ENCODE results near the gene THOC7.

THOC7 gene

GRCh38 chr3:63809607-63810006 lies 54.0 kb downstream of the THOC7 start:
- no peaks in the 10 kb centered on the region for H3K4me1 ChIP-seq (ENCODE audit: control insufficient read depth in 2 of 2, insufficient read depth in 2 of 2, low read length in 2 of 2)
- H3K27me3 ChIP-seq (ENCODE audit: control insufficient read depth in 2 of 2, insufficient read depth in 2 of 2, low read length in 2 of 2) = no peaks in the 10 kb centered on the region
- no peaks in the 10 kb centered on the region for H3K9me3 ChIP-seq (ENCODE audit: control insufficient read depth in 2 of 2, low read length in 2 of 2)
- no peak overlapping the region for H3K9ac ChIP-seq (ENCODE audit: low read depth in 1 of 2, low read length in 2 of 2)
- H3K27ac ChIP-seq (ENCODE audit: low read depth in 2 of 2, low read length in 2 of 2) = no peak overlapping the region
- H3K4me3 ChIP-seq (ENCODE audit: low read length in 2 of 2) = no peak overlapping the region
- H3K36me3 ChIP-seq (ENCODE audit: control insufficient read depth in 2 of 2, insufficient read depth in 2 of 2, low read length in 2 of 2) = no peaks in the 10 kb centered on the region

- H3K4me1 ChIP-seq (ENCODE audit: control insufficient read depth in 2 of 2, insufficient read depth in 2 of 2, low read length in 2 of 2) = no peaks in the 10 kb centered on the region
- no peaks in the 10 kb centered on the region for H3K27me3 ChIP-seq (ENCODE audit: control insufficient read depth in 2 of 2, insufficient read depth in 2 of 2, low read length in 2 of 2)
- H3K9me3 ChIP-seq (ENCODE audit: control insufficient read depth in 2 of 2, low read length in 2 of 2) = no peaks in the 10 kb centered on the region
- H3K4me3 ChIP-seq (ENCODE audit: low read length in 2 of 2) = no peak overlapping the region
- no peaks in the 10 kb centered on the region for H3K36me3 ChIP-seq (ENCODE audit: control insufficient read depth in 2 of 2, insufficient read depth in 2 of 2, low read length in 2 of 2)
- no peak overlapping the region for H3K27ac ChIP-seq (ENCODE audit: low read depth in 2 of 2, low read length in 2 of 2)
- no peak overlapping the region for H3K9ac ChIP-seq (ENCODE audit: low read depth in 1 of 2, low read length in 2 of 2)
Measured at GRCh38 chr3:63808633-63809032, 55.0 kb downstream of the THOC7 start.

- Histone ChIP-seq H3K9me3 (ENCODE audit: control insufficient read depth in 2 of 2, low read length in 2 of 2) (no peaks in the 10 kb centered on the region), H3K9ac (ENCODE audit: low read depth in 1 of 2, low read length in 2 of 2) (no peak overlapping the region), H3K27me3 (ENCODE audit: control insufficient read depth in 2 of 2, insufficient read depth in 2 of 2, low read length in 2 of 2) (no peaks in the 10 kb centered on the region), H3K27ac (ENCODE audit: low read depth in 2 of 2, low read length in 2 of 2) (no peak overlapping the region), H3K4me1 (ENCODE audit: control insufficient read depth in 2 of 2, insufficient read depth in 2 of 2, low read length in 2 of 2) (no peaks in the 10 kb centered on the region), H3K4me3 (ENCODE audit: low read length in 2 of 2) (no peak overlapping the region), H3K36me3 (ENCODE audit: control insufficient read depth in 2 of 2, insufficient read depth in 2 of 2, low read length in 2 of 2) (no peaks in the 10 kb centered on the region)
Measured at GRCh38 chr3:63807961-63808565, 55.5 kb downstream of the THOC7 start.

GRCh38 chr3:63803911-63804310 lies 59.7 kb downstream of the THOC7 start:
- Histone ChIP-seq H3K36me3 (ENCODE audit: control insufficient read depth in 2 of 2, insufficient read depth in 2 of 2, low read length in 2 of 2) (no peaks in the 10 kb centered on the region), H3K27ac (ENCODE audit: low read depth in 2 of 2, low read length in 2 of 2) (no peak overlapping the region), H3K4me3 (ENCODE audit: low read length in 2 of 2) (no peak overlapping the region), H3K9ac (ENCODE audit: low read depth in 1 of 2, low read length in 2 of 2) (no peak overlapping the region), H3K4me1 (ENCODE audit: control insufficient read depth in 2 of 2, insufficient read depth in 2 of 2, low read length in 2 of 2) (no peaks in the 10 kb centered on the region), H3K27me3 (ENCODE audit: control insufficient read depth in 2 of 2, insufficient read depth in 2 of 2, low read length in 2 of 2) (no peaks in the 10 kb centered on the region), H3K9me3 (ENCODE audit: control insufficient read depth in 2 of 2, low read length in 2 of 2) (no peaks in the 10 kb centered on the region)

- H3K4me1 ChIP-seq (ENCODE audit: control insufficient read depth in 2 of 2, insufficient read depth in 2 of 2, low read length in 2 of 2) = no peaks in the 10 kb centered on the region
- no peaks in the 10 kb centered on the region for H3K36me3 ChIP-seq (ENCODE audit: control insufficient read depth in 2 of 2, insufficient read depth in 2 of 2, low read length in 2 of 2)
- H3K27me3 ChIP-seq (ENCODE audit: control insufficient read depth in 2 of 2, insufficient read depth in 2 of 2, low read length in 2 of 2) = no peaks in the 10 kb centered on the region
- no peak overlapping the region for H3K27ac ChIP-seq (ENCODE audit: low read depth in 2 of 2, low read length in 2 of 2)
- no peak overlapping the region for H3K4me3 ChIP-seq (ENCODE audit: low read length in 2 of 2)
- no peaks in the 10 kb centered on the region for H3K9me3 ChIP-seq (ENCODE audit: control insufficient read depth in 2 of 2, low read length in 2 of 2)
- H3K9ac ChIP-seq (ENCODE audit: low read depth in 1 of 2, low read length in 2 of 2) = no peak overlapping the region
Measured at GRCh38 chr3:63800097-63800496, 63.5 kb downstream of the THOC7 start.

GRCh38 chr3:63798949-63799348 lies 64.7 kb downstream of the THOC7 start:
- Histone ChIP-seq H3K36me3 (ENCODE audit: control insufficient read depth in 2 of 2, insufficient read depth in 2 of 2, low read length in 2 of 2) (no peaks in the 10 kb centered on the region), H3K4me1 (ENCODE audit: control insufficient read depth in 2 of 2, insufficient read depth in 2 of 2, low read length in 2 of 2) (no peaks in the 10 kb centered on the region), H3K27me3 (ENCODE audit: control insufficient read depth in 2 of 2, insufficient read depth in 2 of 2, low read length in 2 of 2) (no peaks in the 10 kb centered on the region), H3K9me3 (ENCODE audit: control insufficient read depth in 2 of 2, low read length in 2 of 2) (no peaks in the 10 kb centered on the region), H3K4me3 (ENCODE audit: low read length in 2 of 2) (no peak overlapping the region), H3K9ac (ENCODE audit: low read depth in 1 of 2, low read length in 2 of 2) (no peak overlapping the region), H3K27ac (ENCODE audit: low read depth in 2 of 2, low read length in 2 of 2) (no peak overlapping the region)

GRCh38 chr3:63798544-63798943 lies 65.1 kb downstream of the THOC7 start:
- Histone ChIP-seq H3K27me3 (ENCODE audit: control insufficient read depth in 2 of 2, insufficient read depth in 2 of 2, low read length in 2 of 2) (no peaks in the 10 kb centered on the region), H3K9ac (ENCODE audit: low read depth in 1 of 2, low read length in 2 of 2) (no peak overlapping the region), H3K36me3 (ENCODE audit: control insufficient read depth in 2 of 2, insufficient read depth in 2 of 2, low read length in 2 of 2) (no peaks in the 10 kb centered on the region), H3K4me3 (ENCODE audit: low read length in 2 of 2) (no peak overlapping the region), H3K4me1 (ENCODE audit: control insufficient read depth in 2 of 2, insufficient read depth in 2 of 2, low read length in 2 of 2) (no peaks in the 10 kb centered on the region), H3K27ac (ENCODE audit: low read depth in 2 of 2, low read length in 2 of 2) (no peak overlapping the region), H3K9me3 (ENCODE audit: control insufficient read depth in 2 of 2, low read length in 2 of 2) (no peaks in the 10 kb centered on the region)

- Histone ChIP-seq H3K9ac (ENCODE audit: low read depth in 1 of 2, low read length in 2 of 2) (no peak overlapping the region), H3K27me3 (ENCODE audit: control insufficient read depth in 2 of 2, insufficient read depth in 2 of 2, low read length in 2 of 2) (no peaks in the 10 kb centered on the region), H3K4me1 (ENCODE audit: control insufficient read depth in 2 of 2, insufficient read depth in 2 of 2, low read length in 2 of 2) (no peaks in the 10 kb centered on the region), H3K4me3 (ENCODE audit: low read length in 2 of 2) (no peak overlapping the region), H3K9me3 (ENCODE audit: control insufficient read depth in 2 of 2, low read length in 2 of 2) (no peaks in the 10 kb centered on the region), H3K36me3 (ENCODE audit: control insufficient read depth in 2 of 2, insufficient read depth in 2 of 2, low read length in 2 of 2) (no peaks in the 10 kb centered on the region), H3K27ac (ENCODE audit: low read depth in 2 of 2, low read length in 2 of 2) (no peak overlapping the region)
Measured at GRCh38 chr3:63795438-63795837, 68.2 kb downstream of the THOC7 start.

GRCh38 chr3:63791974-63792373 lies 71.6 kb downstream of the THOC7 start:
- Histone ChIP-seq H3K27me3 (ENCODE audit: control insufficient read depth in 2 of 2, insufficient read depth in 2 of 2, low read length in 2 of 2) (no peaks in the 10 kb centered on the region), H3K36me3 (ENCODE audit: control insufficient read depth in 2 of 2, insufficient read depth in 2 of 2, low read length in 2 of 2) (no peaks in the 10 kb centered on the region), H3K9me3 (ENCODE audit: control insufficient read depth in 2 of 2, low read length in 2 of 2) (no peaks in the 10 kb centered on the region), H3K27ac (ENCODE audit: low read depth in 2 of 2, low read length in 2 of 2) (no peak overlapping the region), H3K9ac (ENCODE audit: low read depth in 1 of 2, low read length in 2 of 2) (no peak overlapping the region), H3K4me1 (ENCODE audit: control insufficient read depth in 2 of 2, insufficient read depth in 2 of 2, low read length in 2 of 2) (no peaks in the 10 kb centered on the region), H3K4me3 (ENCODE audit: low read length in 2 of 2) (no peak overlapping the region)

Measured in mucosa of rectum (tissue), 2 donors.